CD1c-positive myeloid dendritic cell (primary cell): ENCODE data around the gene TDRD12.
"Not testable (repeated sequence)": the region's sequence is repeated elsewhere in the genome, so short reads cannot be mapped to it uniquely, and the experiment has no call there.

Experiments
- DNase-seq: peaks from one replicate; pipeline ENCODE4 v3.0.0-alpha.2; 2016; ENCODE audit errors: extremely low spot score

Gene TDRD12

GRCh38 chr19:32867436-32867835 is 147.9 kb downstream of the TDRD12 start:
- DNase-seq: not testable (repeated sequence)

- no peak for DNase-seq
Observed at GRCh38 chr19:32868206-32868950, 148.8 kb downstream of the TDRD12 start.

GRCh38 chr19:32869369-32869965 is 149.9 kb downstream of the TDRD12 start, which contains the start of gene SLC7A9:
Gene SLC7A9, minus strand, starts transcription at chr19:32869767. Its CDS starts 1,233 bp downstream, at chr19:32868534.
- no peak for DNase-seq

GRCh38 chr19:32869966-32870573 is 150.5 kb downstream of the TDRD12 start:
- no peak for DNase-seq

- DNase-seq: no peak
Observed at GRCh38 chr19:32870981-32871451, 151.4 kb downstream of the TDRD12 start.

GRCh38 chr19:32872391-32872790 is 152.8 kb downstream of the TDRD12 start:
- DNase-seq: no peak

GRCh38 chr19:32873247-32873959 is 153.8 kb downstream of the TDRD12 start:
- no peak for DNase-seq

GRCh38 chr19:32874605-32875004 is 155.0 kb downstream of the TDRD12 start:
- DNase-seq: no peak

- DNase-seq: no peak
Observed at GRCh38 chr19:32875428-32875827, 155.9 kb downstream of the TDRD12 start.

- DNase-seq: no peak
Observed at GRCh38 chr19:32876236-32876918, 156.8 kb downstream of the TDRD12 start.

- DNase-seq: no peak
Observed at GRCh38 chr19:32876919-32877285, 157.3 kb downstream of the TDRD12 start.
